Neuronal stem cell (in vitro differentiated cells): ENCODE measurements around the gene NME7.

Experiments
- DNase-seq: peaks from one replicate; pipeline ENCODE4 v3.0.0-alpha.2; 2013; ENCODE audit warnings: low spot score
- H2AFZ ChIP-seq: one replicate; pipeline ENCODE4 v1.6.1; 2013; ENCODE audit warnings: mild to moderate bottlenecking, low read length, inconsistent platforms
- H2AK5ac ChIP-seq: 2 replicates; pipeline ENCODE4 v1.6.1; 2013; ENCODE audit warnings: low read depth, mild to moderate bottlenecking, inconsistent platforms, low read length, moderate library complexity, mixed read lengths
- H2BK120ac ChIP-seq: 2 replicates; pipeline ENCODE4 v1.6.1; 2013; ENCODE audit warnings: low read depth, mild to moderate bottlenecking, inconsistent platforms, low read length, moderate library complexity, mixed read lengths
- H2BK12ac ChIP-seq: one replicate; pipeline ENCODE4 v1.6.1; 2013; ENCODE audit warnings: low read length, inconsistent platforms
- H2BK15ac ChIP-seq: 2 replicates; pipeline ENCODE4 v1.6.1; 2013; ENCODE audit warnings: mild to moderate bottlenecking, low read length, inconsistent platforms, mixed read lengths
- H2BK5ac ChIP-seq: one replicate; pipeline ENCODE4 v1.6.1; 2013; ENCODE audit warnings: inconsistent platforms, mild to moderate bottlenecking, low read length, moderate library complexity
- H3K14ac ChIP-seq: one replicate; pipeline ENCODE4 v1.6.1; 2013; ENCODE audit warnings: low read length, inconsistent platforms
- H3K18ac ChIP-seq: 2 replicates; pipeline ENCODE4 v1.6.1; 2013; ENCODE audit warnings: low read length, inconsistent platforms
- H3K23ac ChIP-seq: 2 replicates; pipeline ENCODE4 v1.6.1; 2013; ENCODE audit warnings: low read depth, mild to moderate bottlenecking, mixed read lengths, low read length, inconsistent platforms; ENCODE audit not compliant: poor library complexity
- H3K27ac ChIP-seq: replicated peaks from 3 replicates; pipeline ENCODE4 v1.5.1; 2013; ENCODE audit warnings: low read length, inconsistent platforms
- H3K27me3 ChIP-seq, 3 experiments: 2 replicates each; pipeline ENCODE4 v1.6.1; 2013; ENCODE audit warnings: low read length in 3 of 3, mild to moderate bottlenecking in 2 of 3, inconsistent platforms in 1 of 3, low read depth in 1 of 3, mixed read lengths in 1 of 3, moderate library complexity in 1 of 3; ENCODE audit not compliant: control insufficient read depth in 3 of 3, insufficient read depth in 3 of 3
- H3K36me3 ChIP-seq, 2 donors: replicated peaks in 1 of 2; 2 replicates each; pipeline ENCODE4 v1.6.1; 2013; ENCODE audit warnings: low read length in 2 of 2; ENCODE audit not compliant: control insufficient read depth in 2 of 2, insufficient read depth in 2 of 2
- H3K4ac ChIP-seq: 2 replicates; pipeline ENCODE4 v1.6.1; 2013; ENCODE audit warnings: inconsistent platforms, mild to moderate bottlenecking, low read length, moderate library complexity
- H3K4me1 ChIP-seq, 2 donors: 1 replicate in 1 of 2; 2 replicates in 1 of 2; pipeline ENCODE4 v1.6.1; 2013; ENCODE audit warnings: low read length in 2 of 2, low read depth in 1 of 2; ENCODE audit not compliant: control insufficient read depth in 2 of 2, insufficient read depth in 1 of 2
- H3K4me2 ChIP-seq: one replicate; pipeline ENCODE4 v1.6.1; 2013; ENCODE audit warnings: mild to moderate bottlenecking, low read length, inconsistent platforms; ENCODE audit not compliant: insufficient read depth, poor library complexity, severe bottlenecking
- H3K4me3 ChIP-seq, 2 donors: 2 replicates each; pipeline ENCODE4 v1.5.1; 2013; ENCODE audit warnings: low read length in 2 of 2, mild to moderate bottlenecking in 2 of 2, inconsistent platforms in 1 of 2, moderate library complexity in 1 of 2
- H3K79me1 ChIP-seq: one replicate; pipeline ENCODE4 v1.6.1; 2013; ENCODE audit warnings: low read depth, mild to moderate bottlenecking, inconsistent platforms, low read length, moderate library complexity
- H3K9ac ChIP-seq: one replicate; pipeline ENCODE4 v1.6.1; 2013; ENCODE audit warnings: mild to moderate bottlenecking, low read depth, low read length, inconsistent platforms; ENCODE audit not compliant: poor library complexity
- H3K9me3 ChIP-seq, 2 donors: replicated peaks in 1 of 2; 2 replicates each; pipeline versions ENCODE3 to v1.6.1; 2013; ENCODE audit warnings: low read length in 2 of 2, mild to moderate bottlenecking in 2 of 2, inconsistent platforms in 1 of 2, low read depth in 1 of 2, mixed read lengths in 1 of 2, moderate library complexity in 1 of 2; ENCODE audit not compliant: control insufficient read depth in 2 of 2, insufficient read depth in 1 of 2
- H4K8ac ChIP-seq: one replicate; pipeline ENCODE4 v1.6.1; 2013; ENCODE audit warnings: low read depth, mild to moderate bottlenecking, inconsistent platforms, low read length, moderate library complexity
- H4K91ac ChIP-seq: one replicate; pipeline ENCODE4 v1.6.1; 2013; ENCODE audit warnings: low read length, low read depth, mild to moderate bottlenecking, inconsistent platforms; ENCODE audit not compliant: poor library complexity
- WGBS, 2 donors: extraction: QIAGEN DNeasy Blood & Tissue Kit; methylation state at CpG; one replicate each; pipeline ENCODE4 v1.1.7; 2013; ENCODE audit warnings: missing lambda C conversion rate in 2 of 2, mixed read lengths in 1 of 2; ENCODE audit not compliant: insufficient read length in 2 of 2, insufficient replicate concordance in 1 of 2; ENCODE audit errors: extremely low coverage in 2 of 2; 5-methylcytosine and 5-hydroxymethylcytosine counted together

The NME7 gene

DNA sequence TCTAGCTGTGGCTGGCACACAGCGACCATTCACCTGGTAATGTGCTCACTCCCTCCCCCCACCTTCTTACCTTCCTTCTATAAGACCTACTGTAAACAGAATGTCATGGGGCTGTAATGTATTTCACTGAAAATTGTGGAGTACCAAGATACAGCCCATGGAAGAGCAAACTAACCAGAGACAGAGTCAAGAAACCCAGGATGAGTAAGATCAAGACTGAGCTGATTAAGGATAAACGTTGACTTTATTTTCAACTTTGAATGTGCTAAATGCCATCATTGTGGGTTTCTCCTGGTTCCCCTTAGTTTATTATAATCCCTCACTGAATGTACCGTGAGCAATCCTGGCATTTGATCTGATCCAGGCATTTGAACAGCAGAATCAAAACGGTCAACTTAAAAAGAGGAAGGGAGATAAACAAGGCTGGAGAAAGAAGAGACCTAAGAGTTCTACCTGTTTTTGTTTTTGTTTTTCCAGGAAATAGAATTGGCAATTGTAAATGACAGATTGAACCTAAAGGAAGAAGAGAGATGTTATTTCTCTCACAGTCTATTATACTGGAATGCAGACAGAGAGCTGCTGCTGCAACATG, 277.2 kb downstream of the NME7 start:
- Histone ChIP-seq H2BK5ac (no peak overlapping the region), H3K79me1 (no peaks in the 10 kb centered on the region), H4K91ac (no peak overlapping the region), H2BK12ac (no peak overlapping the region), H2AFZ (no peak overlapping the region), H4K8ac (no peak overlapping the region), H2AK5ac (no peak overlapping the region), H3K4me1 (no peaks in the 10 kb centered on the region), H3K9ac (no peak overlapping the region), H3K23ac (no peak overlapping the region), H2BK15ac (no peak overlapping the region), H3K4me2 (no peak overlapping the region), H2BK120ac (no peak overlapping the region), H3K27ac (no peak overlapping the region), H3K4me3 (no peak overlapping the region), H3K18ac (no peak overlapping the region), H3K36me3 (no peaks in the 10 kb centered on the region), H3K4ac (no peak overlapping the region), H3K9me3 (no peaks in the 10 kb centered on the region), H3K14ac (no peak overlapping the region), H3K27me3 (peaks cover 0 to 11% (median 0%) of the 10 kb centered on the region in 3 experiments)
- no CpG with 5 or more reads among the region's 4 CpGs for WGBS, 2 donors
- DNase-seq = no peak

- Histone ChIP-seq H3K4ac (no peak overlapping the region), H2BK12ac (no peak overlapping the region), H2BK120ac (no peak overlapping the region), H3K23ac (no peak overlapping the region), H3K9me3 (no peaks in the 10 kb centered on the region), H3K36me3 (no peaks in the 10 kb centered on the region), H3K27ac (no peak overlapping the region), H2BK5ac (no peak overlapping the region), H3K9ac (no peak overlapping the region), H3K18ac (no peak overlapping the region), H2BK15ac (no peak overlapping the region), H3K4me1 (no peaks in the 10 kb centered on the region), H3K4me3 (no peak overlapping the region), H2AK5ac (no peak overlapping the region), H3K14ac (no peak overlapping the region), H3K4me2 (no peak overlapping the region), H4K8ac (no peak overlapping the region), H3K79me1 (no peaks in the 10 kb centered on the region), H2AFZ (no peak overlapping the region), H3K27me3 (peaks cover 0 to 11% (median 0%) of the 10 kb centered on the region in 3 experiments), H4K91ac (no peak overlapping the region)
- WGBS, 2 donors = no CpG with 5 or more reads among the region's 2 CpGs
- DNase-seq = no peak
These were observed 277.8 kb downstream of the NME7 start for GRCh38 chr1:169089776-169090175.

GRCh38 chr1:169087876-169088275, 279.7 kb downstream of the NME7 start:
- Histone ChIP-seq H4K8ac (no peak overlapping the region), H3K27ac (no peak overlapping the region), H3K23ac (no peak overlapping the region), H2BK15ac (no peak overlapping the region), H3K18ac (no peak overlapping the region), H2AK5ac (no peak overlapping the region), H3K4me1 (no peaks in the 10 kb centered on the region), H2BK12ac (no peak overlapping the region), H3K9me3 (no peaks in the 10 kb centered on the region), H3K79me1 (no peaks in the 10 kb centered on the region), H3K14ac (no peak overlapping the region), H4K91ac (no peak overlapping the region), H3K36me3 (no peaks in the 10 kb centered on the region), H2BK5ac (no peak overlapping the region), H2BK120ac (no peak overlapping the region), H3K27me3 (peaks cover 0 to 11% (median 0%) of the 10 kb centered on the region in 3 experiments), H3K9ac (no peak overlapping the region), H3K4me2 (no peak overlapping the region), H3K4ac (no peak overlapping the region), H2AFZ (no peak overlapping the region), H3K4me3 (no peak overlapping the region)
- no CpG with 5 or more reads among the region's 4 CpGs for WGBS, 2 donors
- no peak for DNase-seq

DNA sequence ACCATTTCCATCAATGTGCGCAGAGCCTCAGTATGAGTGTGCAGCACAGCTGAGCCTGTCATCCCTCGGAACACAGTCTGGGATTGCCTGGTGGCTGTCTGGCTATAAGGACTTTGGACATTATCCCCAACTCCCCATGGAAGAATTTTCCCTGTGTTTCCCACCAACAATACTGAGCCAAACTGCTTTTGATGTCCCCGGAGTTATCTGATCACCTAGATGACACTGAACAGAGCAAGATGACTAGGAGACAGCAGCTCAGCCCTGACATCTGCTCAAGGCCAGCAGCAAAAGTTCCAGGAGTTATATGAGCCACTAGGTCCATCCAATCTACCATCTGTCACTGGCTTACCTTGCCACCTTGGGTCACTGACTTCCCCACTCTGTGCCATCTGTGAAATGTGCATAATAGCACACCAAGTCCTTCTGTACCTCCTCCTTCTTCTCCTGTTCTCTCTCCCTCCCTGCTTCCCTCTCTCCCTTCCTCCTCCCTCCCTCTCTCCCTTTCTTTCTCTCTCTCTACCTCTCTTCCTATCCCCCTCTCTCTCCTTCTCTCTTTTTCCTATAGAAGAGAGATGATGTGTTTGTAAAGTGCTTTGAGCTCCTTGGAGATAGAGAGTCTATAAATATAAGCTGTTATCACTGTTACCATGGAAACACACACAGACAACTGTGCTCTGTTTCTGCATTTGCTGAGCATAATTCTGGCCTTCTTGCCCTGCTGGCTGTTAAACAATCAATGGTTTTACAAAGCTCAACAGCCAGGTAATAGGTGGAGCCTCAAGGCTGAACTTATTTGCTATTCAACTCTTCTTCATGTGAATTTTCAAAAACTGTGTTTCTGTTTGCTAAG, 280.8 kb downstream of the NME7 start:
- no peaks in the 10 kb centered on the region for H3K36me3 ChIP-seq
- no peak overlapping the region for H3K4me2 ChIP-seq
- H3K23ac ChIP-seq = no peak overlapping the region
- peaks cover 0 to 6% (median 0%) of the 10 kb centered on the region in 3 experiments for H3K27me3 ChIP-seq
- no peak overlapping the region for H3K9ac ChIP-seq
- no peak overlapping the region for H2BK120ac ChIP-seq
- H2BK12ac ChIP-seq = no peak overlapping the region
- no peaks in the 10 kb centered on the region for H3K79me1 ChIP-seq
- DNase-seq = no peak
- H3K4me3 ChIP-seq = no peak overlapping the region
- no peak overlapping the region for H2AFZ ChIP-seq
- H3K4me1 ChIP-seq = no peaks in the 10 kb centered on the region
- no CpG with 5 or more reads among the region's 3 CpGs for WGBS, 2 donors
- no peak overlapping the region for H3K18ac ChIP-seq
- H3K14ac ChIP-seq = no peak overlapping the region
- no peak overlapping the region for H3K4ac ChIP-seq
- H2BK15ac ChIP-seq = no peak overlapping the region
- H3K9me3 ChIP-seq = no peaks in the 10 kb centered on the region
- no peak overlapping the region for H4K91ac ChIP-seq
- no peak overlapping the region for H4K8ac ChIP-seq
- H2BK5ac ChIP-seq = no peak overlapping the region
- H3K27ac ChIP-seq = no peak overlapping the region
- H2AK5ac ChIP-seq = no peak overlapping the region
